SK-N-MC (cell line): ENCODE results near the gene TMPRSS9.
"Not testable (repeated sequence)": the region's sequence is repeated elsewhere in the genome, so short reads cannot be mapped to it uniquely, and the experiment has no call there.

ENCODE experiments used
- DNase-seq: peaks from one replicate; pipeline ENCODE4 v3.0.0-alpha.2; 2011; ENCODE audit warnings: low read depth, low spot score
- H3K27ac ChIP-seq: fragments of 200-600 bp; sonication (generic); 2 replicates; pipeline ENCODE4 v1.5.1; 2016; ENCODE audit warnings: mixed run types
- H3K36me3 ChIP-seq: fragments of 200-600 bp; sonication (generic); 2 replicates; pipeline ENCODE4 v1.6.1; 2017; ENCODE audit warnings: antibody characterized with exemption, low read length, mixed read lengths; ENCODE audit not compliant: insufficient read depth
- H3K4me3 ChIP-seq: fragments of 200-600 bp; sonication (generic); 2 replicates; pipeline ENCODE4 v1.5.1; 2016
- H3K9ac ChIP-seq: fragments of 200-600 bp; sonication (generic); 2 replicates; pipeline ENCODE4 v1.8.0; 2017; ENCODE audit warnings: mixed run types, mixed read lengths; ENCODE audit not compliant: insufficient read length
- H3K9me3 ChIP-seq: fragments of 200-600 bp; sonication (generic); 2 replicates; pipeline ENCODE4 v1.6.1; 2017; ENCODE audit warnings: low read depth, mild to moderate bottlenecking, antibody characterized with exemption, low read length, moderate library complexity, mixed read lengths
- EZH2 ChIP-seq: fragments of 200-600 bp; sonication (generic); IDR thresholded peaks from one replicate; pipeline ENCODE4 v1.6.1; 2017; ENCODE audit warnings: antibody characterized with exemption
- FOXP2 ChIP-seq: optimal IDR thresholded peaks from 2 replicates; pipeline ENCODE3; 2011; ENCODE audit warnings: mild to moderate bottlenecking, moderate library complexity; ENCODE audit not compliant: insufficient read depth; ENCODE audit errors: extremely low read length, control extremely low read depth
- POLR2AphosphoS5 ChIP-seq: IDR thresholded peaks from 2 replicates; pipeline ENCODE4 v1.6.1; 2012; ENCODE audit warnings: mild to moderate bottlenecking, low read depth, low read length, borderline replicate concordance

The TMPRSS9 gene

GRCh38 chr19:2344381-2344870 is 15.6 kb upstream of the TMPRSS9 start:
- Histone ChIP-seq H3K27ac (no peak overlapping the region), H3K9me3 (no peaks in the 10 kb centered on the region), H3K36me3 (no peaks in the 10 kb centered on the region), H3K9ac (no peak overlapping the region), H3K4me3 (no peak overlapping the region)
- DNase-seq = no peak
- TF ChIP-seq FOXP2 (no peak), EZH2 (no peak), POLR2AphosphoS5 (no peak)

- no peaks in the 10 kb centered on the region for H3K36me3 ChIP-seq
- H3K4me3 ChIP-seq = no peak overlapping the region
- TF ChIP-seq EZH2 (no peak), FOXP2 (no peak), POLR2AphosphoS5 (no peak)
- H3K9ac ChIP-seq = no peak overlapping the region
- DNase-seq = no peak
- no peaks in the 10 kb centered on the region for H3K9me3 ChIP-seq
- H3K27ac ChIP-seq = no peak overlapping the region
These were observed 15.0 kb upstream of the TMPRSS9 start for GRCh38 chr19:2345076-2345475.

GRCh38 chr19:2345794-2346663 is 14.0 kb upstream of the TMPRSS9 start:
- TF ChIP-seq FOXP2 (no peak), POLR2AphosphoS5 (no peak), EZH2 (no peak)
- no peak for DNase-seq
- Histone ChIP-seq H3K36me3 (no peaks in the 10 kb centered on the region), H3K9ac (no peak overlapping the region), H3K4me3 (no peak overlapping the region), H3K27ac (no peak overlapping the region), H3K9me3 (no peaks in the 10 kb centered on the region)

GRCh38 chr19:2349818-2350217 is 10.2 kb upstream of the TMPRSS9 start:
- not testable (repeated sequence) for H3K27ac ChIP-seq, H3K9me3 ChIP-seq, DNase-seq, H3K9ac ChIP-seq, H3K4me3 ChIP-seq, H3K36me3 ChIP-seq

GRCh38 chr19:2350656-2351055 is 9.4 kb upstream of the TMPRSS9 start:
- TF ChIP-seq POLR2AphosphoS5 (no peak), EZH2 (no peak), FOXP2 (no peak)
- no peak for DNase-seq
- Histone ChIP-seq H3K9ac (no peak overlapping the region), H3K9me3 (no peaks in the 10 kb centered on the region), H3K36me3 (no peaks in the 10 kb centered on the region; the same call in 1 of the 2 replicates), H3K27ac (no peak overlapping the region), H3K4me3 (no peak overlapping the region)

GRCh38 chr19:2351591-2351990 is 8.5 kb upstream of the TMPRSS9 start:
- no peak for TF ChIP-seq POLR2AphosphoS5
- no peak for TF ChIP-seq EZH2
- TF ChIP-seq FOXP2 = no peak
- DNase-seq = no peak
- H3K36me3 ChIP-seq = no peaks in the 10 kb centered on the region; the same call in 1 of the 2 replicates

GRCh38 chr19:2352121-2352520 is 7.9 kb upstream of the TMPRSS9 start:
- DNase-seq = no peak
- Histone ChIP-seq H3K9ac (no peak overlapping the region), H3K4me3 (no peak overlapping the region), H3K9me3 (no peaks in the 10 kb centered on the region), H3K36me3 (no peaks in the 10 kb centered on the region; the same call in 1 of the 2 replicates), H3K27ac (no peak overlapping the region)
- TF ChIP-seq EZH2 (no peak), POLR2AphosphoS5 (no peak), FOXP2 (no peak)

More at GRCh38 chr19:2351591-2351990, 8.5 kb upstream of the TMPRSS9 start:
- no peak overlapping the region for H3K9ac ChIP-seq
- H3K4me3 ChIP-seq = no peak overlapping the region
- H3K27ac ChIP-seq = no peak overlapping the region
- no peaks in the 10 kb centered on the region for H3K9me3 ChIP-seq

- H3K36me3 ChIP-seq = no peaks in the 10 kb centered on the region; the same call in 1 of the 2 replicates
- no peak for TF ChIP-seq EZH2
- no peak for TF ChIP-seq FOXP2
- no peak for TF ChIP-seq POLR2AphosphoS5
- no peak for DNase-seq
These were observed 6.7 kb upstream of the TMPRSS9 start for GRCh38 chr19:2353159-2353886.

More at GRCh38 chr19:2353159-2353886, 6.7 kb upstream of the TMPRSS9 start:
- Histone ChIP-seq H3K9ac (no peak overlapping the region), H3K27ac (no peak overlapping the region), H3K9me3 (no peaks in the 10 kb centered on the region), H3K4me3 (no peak overlapping the region)
